ENCODE data around the gene FAM89B.

DNA sequence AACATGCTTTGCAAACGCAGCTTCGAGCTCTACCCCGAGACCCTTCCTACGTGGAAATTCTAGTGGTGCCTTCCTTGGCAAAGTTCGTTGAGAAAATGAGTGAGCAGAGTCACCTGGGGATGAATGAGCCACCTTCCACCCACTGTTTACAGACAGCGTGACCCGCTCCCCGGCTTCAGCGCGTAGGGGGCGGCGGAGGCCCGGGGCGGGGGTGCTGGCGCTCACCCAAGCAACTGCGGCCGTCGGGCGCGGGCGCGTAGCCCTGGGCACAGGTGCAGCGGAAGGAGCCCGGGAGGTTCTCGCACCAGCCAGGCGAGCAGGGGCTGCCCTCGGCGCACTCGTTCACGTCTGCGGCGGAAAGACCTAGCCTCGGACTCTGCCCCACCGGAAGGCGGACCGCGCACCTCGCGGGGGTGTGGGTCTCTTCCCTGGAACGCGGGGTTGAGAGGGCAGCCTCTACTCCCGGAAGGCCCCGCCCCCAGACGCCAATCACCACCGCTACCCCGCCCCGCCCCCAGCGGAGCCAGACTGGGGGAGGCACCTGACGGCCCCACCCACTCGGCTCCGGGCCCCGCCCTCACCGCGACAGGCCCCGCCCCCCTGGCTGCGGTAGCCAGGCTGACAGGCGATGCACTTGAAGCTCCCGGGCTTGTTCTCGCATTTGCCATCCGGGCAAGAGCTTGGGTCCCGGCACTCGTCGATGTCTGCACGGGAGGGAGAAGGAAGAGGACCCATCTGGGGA, 25.9 kb upstream of the FAM89B start:
- TF ChIP-seq, protein P1, sequence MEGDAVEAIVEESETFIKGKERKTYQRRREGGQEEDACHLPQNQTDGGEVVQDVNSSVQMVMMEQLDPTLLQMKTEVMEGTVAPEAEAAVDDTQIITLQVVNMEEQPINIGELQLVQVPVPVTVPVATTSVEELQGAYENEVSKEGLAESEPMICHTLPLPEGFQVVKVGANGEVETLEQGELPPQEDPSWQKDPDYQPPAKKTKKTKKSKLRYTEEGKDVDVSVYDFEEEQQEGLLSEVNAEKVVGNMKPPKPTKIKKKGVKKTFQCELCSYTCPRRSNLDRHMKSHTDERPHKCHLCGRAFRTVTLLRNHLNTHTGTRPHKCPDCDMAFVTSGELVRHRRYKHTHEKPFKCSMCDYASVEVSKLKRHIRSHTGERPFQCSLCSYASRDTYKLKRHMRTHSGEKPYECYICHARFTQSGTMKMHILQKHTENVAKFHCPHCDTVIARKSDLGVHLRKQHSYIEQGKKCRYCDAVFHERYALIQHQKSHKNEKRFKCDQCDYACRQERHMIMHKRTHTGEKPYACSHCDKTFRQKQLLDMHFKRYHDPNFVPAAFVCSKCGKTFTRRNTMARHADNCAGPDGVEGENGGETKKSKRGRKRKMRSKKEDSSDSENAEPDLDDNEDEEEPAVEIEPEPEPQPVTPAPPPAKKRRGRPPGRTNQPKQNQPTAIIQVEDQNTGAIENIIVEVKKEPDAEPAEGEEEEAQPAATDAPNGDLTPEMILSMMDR (IDR thresholded peaks at IDR 0.05; ENCODE audit: low read depth, low read length): no peak
- TF ChIP-seq POLR2A (IDR thresholded peaks at IDR 0.05; ENCODE audit: extremely low read depth, insufficient read length): no peak
- TF ChIP-seq, protein P2, sequence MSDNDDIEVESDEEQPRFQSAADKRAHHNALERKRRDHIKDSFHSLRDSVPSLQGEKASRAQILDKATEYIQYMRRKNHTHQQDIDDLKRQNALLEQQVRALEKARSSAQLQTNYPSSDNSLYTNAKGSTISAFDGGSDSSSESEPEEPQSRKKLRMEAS (IDR thresholded peaks at IDR 0.05; ENCODE audit: low read depth, low read length): peak; percentile 32; the same call in 1 of the 2 replicates
- TF ChIP-seq MYC (IDR thresholded peaks at IDR 0.05; ENCODE audit: low read depth, low read length): 0 out of 2 replicates have a peak, but pooled peaks have one; percentile 23

Measured in NB4 (cell line).